Right lobe of liver (tissue), 6 donors: Measurements from ENCODE around the gene MED15. TPM values are rescaled to one million over a fixed set of nuclear protein-coding genes. Genes with fewer than 3 reads are reported as not detected.

ENCODE experiments used
- ATAC-seq, 4 donors: fragments of 200-7000 bp; cut with Tn5 transposase; one replicate each; pipeline ENCODE4 v1.9.1; 2020; ENCODE audit warnings: mild to moderate bottlenecking in 4 of 4, moderate library complexity in 4 of 4
- DNase-seq, 3 donors: peaks; one replicate each; pipeline ENCODE4 v3.0.0-alpha.2; 2020
- H3K27ac ChIP-seq, 3 donors: fragments of 200-600 bp; one replicate each; pipeline ENCODE4 v1.8.0; 2022
- H3K27me3 ChIP-seq, 2 donors: fragments of 200-600 bp; one replicate each; pipeline ENCODE4 v1.8.0; 2022
- H3K36me3 ChIP-seq, 4 donors: fragments of 200-600 bp; sonication (generic) in 1 of 4; one replicate each; pipeline versions ENCODE4 v1.5.1 to v1.8.0; 2017 to 2022; ENCODE audit warnings: control low read depth in 1 of 4
- H3K4me1 ChIP-seq, 4 donors: fragments of 200-600 bp; sonication (generic) in 1 of 4; one replicate each; pipeline versions ENCODE4 v1.5.1 to v1.8.0; 2017 to 2022; ENCODE audit warnings: control low read depth in 1 of 4
- H3K4me3 ChIP-seq, 3 donors: fragments of 200-600 bp; one replicate each; pipeline ENCODE4 v1.8.0; 2022
- H3K9me3 ChIP-seq, 4 donors: fragments of 200-600 bp; sonication (generic) in 1 of 4; one replicate each; pipeline versions ENCODE4 v1.5.1 to v1.8.0; 2017 to 2022; ENCODE audit warnings: control low read depth in 1 of 4
- POLR2A ChIP-seq: fragments of 450-650 bp; IDR thresholded peaks from one replicate; pipeline ENCODE4 v1.6.1; 2017; ENCODE audit warnings: antibody characterized with exemption, mild to moderate bottlenecking
- WGBS: methylation state at CpG from one replicate; pipeline ENCODE4 v1.1.6; 2018; ENCODE audit warnings: low coverage, low lambda C conversion rate; ENCODE audit not compliant: insufficient coverage; ENCODE audit errors: missing lambda C conversion rate; 5-methylcytosine and 5-hydroxymethylcytosine counted together
- intact Hi-C, 2 donors: fragments of 100-400 bp; cut with DNase I; formaldehyde crosslinking; loops; one replicate each; pipeline versions ENCODE4 v1.11.2 to v1.14.1; 2022
- total RNA-seq, 6 experiments: library from RNA; depleted of rRNA in 2 of 6; stranded (reverse); fragments of >200 nt in 2 of 6; fragmentation: NEBNext Ultra II Directional in 3 of 6; extraction: Animal tissue kit (Norgen Biotek cat#: 25700) in 3 of 6; gene quantifications; one replicate each; pipeline versions ENCODE4 v1.1.0 to v1.2.4, GENCODE V29; 2016 to 2023
- TF ChIP-seq, protein P1 (sequence below), 4 donors: fragments of 200-600 bp in 3 of 4; fragments of 450-650 bp in 1 of 4; IDR thresholded peaks; one replicate each; pipeline versions ENCODE4 v1.5.1 to v1.8.0; 2016 to 2022; ENCODE audit warnings: antibody characterized with exemption in 4 of 4, mild to moderate bottlenecking in 2 of 4
- donor health status: DM: no; HTN: yes; CAD: no.
- donor health status: DM: no; HTN: no; CAD: no.
- donor health status: DM: no; HTN: no; CAD: no.
- donor health status: DM: no; HTN: yes; CAD: no.
- donor health status: DM: no; HTN: yes; CAD: no.

MED15 gene
- total RNA-seq, 6 experiments from 2014 or later = 15.7 to 34.7 (median 23.6) TPM

DNA sequence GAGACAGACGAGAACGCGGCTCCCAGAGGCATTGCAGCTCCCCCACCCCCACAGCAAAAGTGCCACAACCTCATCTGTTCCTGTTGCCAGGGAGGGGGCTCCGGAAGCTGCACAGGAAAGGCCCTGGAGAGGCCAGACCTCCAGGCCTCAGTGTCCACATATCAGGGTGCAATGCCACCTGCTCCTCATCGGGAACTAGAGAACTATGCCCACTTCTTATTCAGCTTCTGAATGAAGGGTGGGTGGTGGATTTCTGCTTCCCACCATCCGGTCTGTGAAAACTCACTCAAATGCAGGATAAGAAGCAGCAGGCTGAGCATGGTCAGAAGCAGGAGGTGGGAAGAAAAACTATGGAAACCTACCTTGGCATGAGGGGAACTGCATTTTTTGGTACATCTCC, 105.9 kb downstream of the MED15 start:
- Histone ChIP-seq H3K4me1 (no peaks in the 10 kb centered on the region), H3K36me3 (no peaks in the 10 kb centered on the region), H3K27me3 (no peaks in the 10 kb centered on the region), H3K9me3 (no peaks in the 10 kb centered on the region), H3K4me3 (no peak overlapping the region), H3K27ac (no peak overlapping the region)
- ATAC-seq (no peak), DNase-seq (no peak)
- TF ChIP-seq, protein P1, sequence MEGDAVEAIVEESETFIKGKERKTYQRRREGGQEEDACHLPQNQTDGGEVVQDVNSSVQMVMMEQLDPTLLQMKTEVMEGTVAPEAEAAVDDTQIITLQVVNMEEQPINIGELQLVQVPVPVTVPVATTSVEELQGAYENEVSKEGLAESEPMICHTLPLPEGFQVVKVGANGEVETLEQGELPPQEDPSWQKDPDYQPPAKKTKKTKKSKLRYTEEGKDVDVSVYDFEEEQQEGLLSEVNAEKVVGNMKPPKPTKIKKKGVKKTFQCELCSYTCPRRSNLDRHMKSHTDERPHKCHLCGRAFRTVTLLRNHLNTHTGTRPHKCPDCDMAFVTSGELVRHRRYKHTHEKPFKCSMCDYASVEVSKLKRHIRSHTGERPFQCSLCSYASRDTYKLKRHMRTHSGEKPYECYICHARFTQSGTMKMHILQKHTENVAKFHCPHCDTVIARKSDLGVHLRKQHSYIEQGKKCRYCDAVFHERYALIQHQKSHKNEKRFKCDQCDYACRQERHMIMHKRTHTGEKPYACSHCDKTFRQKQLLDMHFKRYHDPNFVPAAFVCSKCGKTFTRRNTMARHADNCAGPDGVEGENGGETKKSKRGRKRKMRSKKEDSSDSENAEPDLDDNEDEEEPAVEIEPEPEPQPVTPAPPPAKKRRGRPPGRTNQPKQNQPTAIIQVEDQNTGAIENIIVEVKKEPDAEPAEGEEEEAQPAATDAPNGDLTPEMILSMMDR (IDR thresholded peaks at IDR 0.05) = no peak
- TF ChIP-seq POLR2A = no peak
- 60% methylated on average over 1 of the region's 6 CpGs for WGBS
- intact Hi-C loops = loop anchor here in 1 of 2 donors (10.0 kb wide), 1 partner anchor 132 kb away; no protein-coding TSS in a partner anchor

DNA sequence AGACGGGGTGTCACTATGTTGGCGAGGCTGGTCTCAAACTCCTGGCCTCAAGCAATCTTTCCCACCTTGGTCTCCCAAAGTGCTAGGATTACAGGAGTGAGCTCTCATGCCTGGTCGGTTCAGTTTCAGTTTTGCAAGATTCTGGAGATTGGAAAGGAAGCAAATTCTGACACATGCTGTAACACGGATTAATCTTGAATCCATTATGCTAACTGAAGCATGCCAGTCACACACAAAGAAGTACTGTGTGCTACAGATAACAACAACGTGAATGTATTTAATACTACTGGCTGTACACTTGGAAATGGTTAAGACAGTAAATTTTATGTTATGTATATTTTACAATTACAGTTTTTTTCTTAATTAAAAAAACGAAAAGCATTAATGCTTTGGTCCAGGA, 107.6 kb downstream of the MED15 start:
- no peak for DNase-seq
- Histone ChIP-seq H3K4me1 (no peaks in the 10 kb centered on the region), H3K4me3 (no peak overlapping the region), H3K27ac (no peak overlapping the region), H3K9me3 (no peaks in the 10 kb centered on the region), H3K36me3 (no peaks in the 10 kb centered on the region), H3K27me3 (no peaks in the 10 kb centered on the region)
- no peak for ATAC-seq
- TF ChIP-seq, protein P1 (IDR thresholded peaks at IDR 0.05) = no peak
- no peak for TF ChIP-seq POLR2A
- intact Hi-C loops = loop anchor here in 1 of 2 donors (10.0 kb wide), 1 partner anchor 130 kb away; no protein-coding TSS in a partner anchor
- 32% methylated on average over 4 of the region's 6 CpGs for WGBS

DNA sequence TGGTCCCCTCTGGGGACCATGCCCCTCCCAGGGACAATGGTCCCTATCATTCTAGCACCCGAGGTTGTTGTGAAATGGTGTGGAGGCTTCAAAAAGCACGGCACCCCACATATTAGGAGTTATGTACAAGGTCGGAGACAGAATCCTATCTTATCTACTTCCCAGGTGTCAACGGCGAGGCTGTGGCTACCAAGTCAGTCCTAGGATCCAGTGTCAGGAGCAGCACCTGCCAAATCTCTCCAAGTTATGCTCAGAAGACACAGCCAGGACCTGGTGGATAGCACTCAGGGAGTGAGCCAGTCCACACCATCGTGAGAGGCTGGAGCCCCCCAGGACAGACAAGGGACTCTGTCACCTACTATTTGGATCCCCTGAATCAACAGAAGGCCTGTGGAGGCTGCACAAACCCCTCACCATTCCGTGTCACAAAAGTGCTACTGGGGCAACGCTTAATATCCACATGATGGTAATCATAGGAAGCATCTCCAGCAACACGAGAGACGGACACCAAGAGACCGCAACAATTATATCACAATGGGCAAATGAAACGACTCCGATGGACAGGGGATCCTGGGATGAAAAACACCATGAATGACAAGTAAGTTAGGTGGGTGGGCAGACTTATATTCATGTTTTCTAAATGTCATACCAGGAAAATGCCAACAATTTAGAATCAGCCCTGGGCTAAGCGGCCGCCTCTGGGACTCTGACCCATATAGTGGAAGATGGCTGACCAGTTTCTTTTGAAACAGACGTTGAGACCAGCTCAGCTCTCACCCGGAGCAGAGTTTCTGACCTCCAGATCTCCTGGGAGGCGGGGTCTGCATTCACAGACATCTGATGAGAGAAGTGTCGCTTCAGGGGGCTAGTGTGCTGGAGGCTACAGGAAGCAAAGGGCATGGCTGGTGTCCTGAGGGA, 108.4 kb downstream of the MED15 start:
- ATAC-seq (no peak), DNase-seq (no peak)
- H3K27ac ChIP-seq = no peak overlapping the region
- 76% methylated on average over 12 of the region's 19 CpGs for WGBS
- no peaks in the 10 kb centered on the region for H3K36me3 ChIP-seq
- no peak overlapping the region for H3K4me3 ChIP-seq
- no peak for TF ChIP-seq POLR2A
- TF ChIP-seq, protein P1 (IDR thresholded peaks at IDR 0.05) = no peak
- intact Hi-C loops = loop anchor here in 1 of 2 donors (10.0 kb wide), 1 partner anchor 129 kb away; no protein-coding TSS in a partner anchor
- H3K27me3 ChIP-seq = no peaks in the 10 kb centered on the region
- H3K4me1 ChIP-seq = no peaks in the 10 kb centered on the region
- H3K9me3 ChIP-seq = no peaks in the 10 kb centered on the region

DNA sequence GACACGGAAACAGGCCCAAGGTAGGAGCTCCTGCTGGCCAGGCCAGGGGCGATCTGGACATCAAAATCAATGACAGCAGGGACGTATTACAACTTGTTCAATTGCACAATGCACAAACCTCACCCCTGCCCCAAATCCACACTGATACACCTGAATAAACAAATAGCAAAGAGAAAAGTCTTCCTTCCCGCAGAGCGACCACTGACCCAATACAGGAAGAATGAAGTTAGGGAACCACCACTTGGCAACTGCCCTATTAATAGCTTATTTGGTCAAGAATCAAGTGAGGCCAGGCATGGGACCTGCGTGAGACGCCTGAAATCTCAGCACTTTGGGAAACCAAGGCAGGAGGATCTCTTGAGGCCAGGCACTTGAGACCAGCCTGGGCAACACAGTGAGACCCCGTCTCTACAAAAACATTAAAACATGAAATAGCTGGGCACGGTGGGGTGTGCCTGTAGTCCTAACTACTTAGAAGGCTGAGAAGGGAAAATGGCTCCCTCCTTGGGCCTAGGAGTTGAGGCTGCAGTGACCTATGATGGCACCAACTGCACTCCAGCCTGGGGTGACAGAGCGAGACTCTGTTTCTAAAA, 109.1 kb downstream of the MED15 start:
- H3K4me1 ChIP-seq = no peaks in the 10 kb centered on the region
- no peaks in the 10 kb centered on the region for H3K27me3 ChIP-seq
- no peaks in the 10 kb centered on the region for H3K36me3 ChIP-seq
- H3K27ac ChIP-seq = no peak overlapping the region
- intact Hi-C loops = loop anchor here in 1 of 2 donors (10.0 kb wide), 1 partner anchor 128 kb away; no protein-coding TSS in a partner anchor
- 45% methylated on average over 5 of the region's 10 CpGs for WGBS
- no peaks in the 10 kb centered on the region for H3K9me3 ChIP-seq
- TF ChIP-seq POLR2A = no peak
- TF ChIP-seq, protein P1 (IDR thresholded peaks at IDR 0.05) = no peak
- no peak for ATAC-seq
- no peak for DNase-seq
- H3K4me3 ChIP-seq = no peak overlapping the region
